PC-3 (cell line): ENCODE measurements around the gene SAMD14. TPM values are rescaled to one million over a fixed set of nuclear protein-coding genes. Genes with fewer than 3 reads are reported as not detected.

Experiments used
- ATAC-seq: fragments of 200-7000 bp; cut with Tn5 transposase; 2 replicates; pipeline ENCODE4 v1.9.1; 2020; ENCODE audit warnings: mild to moderate bottlenecking, moderate library complexity
- BruUV-seq: library from RNA; stranded (reverse); fragments of 400-500 nt; replicated peaks from 2 replicates; lab custom pipeline; 2021; lab: Mats Ljungman, UMichigan
- CTCF ChIA-PET: fragments of 300-600 bp; sonication (Branson Sonifier 250); formaldehyde crosslinking; loops from one replicate; lab custom pipeline; 2022; ENCODE audit warnings: antibody characterized with exemption; lab: Charles Lee
- POLR2A ChIA-PET: fragments of 300-600 bp; sonication (Branson Sonifier 250); formaldehyde crosslinking; loops from one replicate; lab custom pipeline; 2022; ENCODE audit warnings: antibody characterized with exemption; ENCODE audit not compliant: unreplicated experiment; lab: Charles Lee
- DNase-seq: peaks from one replicate; pipeline ENCODE4 v3.0.0-alpha.2; 2015
- H2AFZ ChIP-seq: fragments of 300-600 bp; sonication (generic); 2 replicates; pipeline ENCODE4 v1.6.0; 2016; ENCODE audit warnings: antibody characterized with exemption, low read length
- H3F3A ChIP-seq: fragments of 300-600 bp; sonication (generic); one replicate; pipeline ENCODE4 v1.6.0; 2017; ENCODE audit warnings: antibody characterized with exemption, low read length, control low read depth, mild to moderate bottlenecking; ENCODE audit not compliant: unreplicated experiment
- H3K27ac ChIP-seq: fragments of 300-600 bp; sonication (generic); 2 replicates; pipeline ENCODE4 v1.5.1; 2016; ENCODE audit warnings: mild to moderate bottlenecking, low read length
- H3K27me3 ChIP-seq: fragments of 300-600 bp; sonication (generic); 2 replicates; pipeline ENCODE4 v1.6.1; 2016; ENCODE audit warnings: low read length, mixed read lengths
- H3K36me3 ChIP-seq: fragments of 300-600 bp; sonication (generic); 2 replicates; pipeline ENCODE4 v1.6.1; 2016; ENCODE audit warnings: low read depth, mixed run types, low read length, mixed read lengths
- H3K4me1 ChIP-seq: fragments of 300-600 bp; sonication (generic); 2 replicates; pipeline ENCODE4 v1.5.1; 2016; ENCODE audit warnings: low read length; ENCODE audit not compliant: insufficient read depth
- H3K4me2 ChIP-seq: fragments of 300-600 bp; sonication (generic); 2 replicates; pipeline ENCODE4 v1.6.0; 2016; ENCODE audit warnings: low read length
- H3K4me3 ChIP-seq: fragments of 300-600 bp; sonication (generic); 2 replicates; pipeline ENCODE4 v1.5.1; 2016; ENCODE audit warnings: mild to moderate bottlenecking, low read length, mixed read lengths
- H3K79me2 ChIP-seq: fragments of 300-600 bp; sonication (generic); 2 replicates; pipeline ENCODE4 v1.6.1; 2017; ENCODE audit warnings: low read length, mixed read lengths
- H3K9ac ChIP-seq: fragments of 300-600 bp; sonication (generic); 2 replicates; pipeline ENCODE4 v1.6.0; 2016; ENCODE audit warnings: mild to moderate bottlenecking, low read length
- H3K9me2 ChIP-seq: fragments of 300-600 bp; sonication (generic); replicated peaks from 2 replicates; pipeline ENCODE4 v1.6.1; 2016; ENCODE audit warnings: mixed run types, low read length, mixed read lengths
- H3K9me3 ChIP-seq: fragments of 300-600 bp; sonication (generic); 2 replicates; pipeline ENCODE4 v1.6.1; 2016; ENCODE audit warnings: low read length, mixed read lengths
- H4K20me1 ChIP-seq: fragments of 300-600 bp; sonication (generic); 2 replicates; pipeline ENCODE4 v1.6.1; 2016; ENCODE audit warnings: low read length, mixed read lengths
- CTCF ChIP-seq: fragments of 300-600 bp; sonication (generic); conservative IDR thresholded peaks from 2 replicates; pipeline ENCODE4 v1.5.1; 2017; ENCODE audit warnings: antibody characterized with exemption, low read depth, mild to moderate bottlenecking, low read length
- EZH2 ChIP-seq: fragments of 300-600 bp; sonication (generic); IDR thresholded peaks from one replicate; pipeline ENCODE4 v1.6.1; 2017; ENCODE audit warnings: antibody characterized with exemption, mild to moderate bottlenecking, low read length; ENCODE audit not compliant: unreplicated experiment
- EZH2phosphoT487 ChIP-seq: fragments of 300-600 bp; sonication (generic); IDR thresholded peaks from 2 replicates; pipeline ENCODE4 v1.6.1; 2018; ENCODE audit warnings: mild to moderate bottlenecking, antibody characterized with exemption, low read length, borderline replicate concordance
- intact Hi-C: fragments of 100-400 bp; cut with micrococcal nuclease; formaldehyde crosslinking; loops from 2 replicates; pipeline ENCODE4 v1.9.0; 2023
- total RNA-seq: library from RNA; depleted of rRNA; stranded (reverse); fragments of >200 nt; gene quantifications from 2 replicates; pipeline ENCODE4 v1.2.3, GENCODE V29; 2014

The SAMD14 gene
- total RNA-seq, 1 experiment from 2014 or later, result 0.11 TPM

- no peak for ATAC-seq
- Histone ChIP-seq H3F3A (no peaks in the 10 kb centered on the region), H3K4me1 (peaks cover 10% of the 10 kb centered on the region; the same call in 1 of the 2 replicates), H2AFZ (no peak overlapping the region), H3K4me3 (no peak overlapping the region), H3K9ac (no peak overlapping the region), H4K20me1 (no peaks in the 10 kb centered on the region), H3K27me3 (no peaks in the 10 kb centered on the region), H3K27ac (no peak overlapping the region), H3K4me2 (no peak overlapping the region), H3K9me3 (no peaks in the 10 kb centered on the region), H3K9me2 (no peaks in the 10 kb centered on the region), H3K79me2 (no peaks in the 10 kb centered on the region), H3K36me3 (no peaks in the 10 kb centered on the region)
- TF ChIP-seq CTCF (no peak), EZH2phosphoT487 (no peak), EZH2 (no peak)
- no peak for DNase-seq
- POLR2A ChIA-PET, result no interaction called here
- CTCF ChIA-PET, result no interaction called here
- intact Hi-C loops, result no loop called here
- BruUV-seq, result no TSS peak
These were observed 20.2 kb downstream of the SAMD14 start for GRCh38 chr17:50109785-50110184.

GRCh38 chr17:50109207-50109606, 20.8 kb downstream of the SAMD14 start:
- Histone ChIP-seq H3K4me2 (no peak overlapping the region), H3F3A (no peaks in the 10 kb centered on the region), H3K4me1 (peaks cover 10% of the 10 kb centered on the region; the same call in 1 of the 2 replicates), H3K36me3 (no peaks in the 10 kb centered on the region), H3K9me3 (no peaks in the 10 kb centered on the region), H3K27ac (no peak overlapping the region), H3K27me3 (no peaks in the 10 kb centered on the region), H3K79me2 (no peaks in the 10 kb centered on the region), H4K20me1 (no peaks in the 10 kb centered on the region), H3K9me2 (no peaks in the 10 kb centered on the region), H3K9ac (no peak overlapping the region), H2AFZ (no peak overlapping the region), H3K4me3 (no peak overlapping the region)
- TF ChIP-seq EZH2, result no peak
- TF ChIP-seq CTCF, result no peak
- TF ChIP-seq EZH2phosphoT487, result no peak
- intact Hi-C loops, result no loop called here
- BruUV-seq, result no TSS peak
- DNase-seq, result no peak
- ATAC-seq, result no peak
- POLR2A ChIA-PET, result interaction anchor here (0.7 kb wide), 1 partner anchor 15 kb away, joined by 3 read pairs; no protein-coding TSS in a partner anchor
- CTCF ChIA-PET, result no interaction called here

GRCh38 chr17:50108556-50108955, 21.4 kb downstream of the SAMD14 start:
- peaks cover 10% of the 10 kb centered on the region; the same call in 1 of the 2 replicates for H3K4me1 ChIP-seq
- no peaks in the 10 kb centered on the region for H3K9me2 ChIP-seq
- ATAC-seq, result no peak
- H3K27me3 ChIP-seq, result no peaks in the 10 kb centered on the region
- intact Hi-C loops, result no loop called here
- no peak overlapping the region for H3K4me3 ChIP-seq
- H3K9ac ChIP-seq, result no peak overlapping the region
- H3K36me3 ChIP-seq, result no peaks in the 10 kb centered on the region
- H4K20me1 ChIP-seq, result no peaks in the 10 kb centered on the region
- no peaks in the 10 kb centered on the region for H3K9me3 ChIP-seq
- ChIA-PET POLR2A (interaction anchor here (0.7 kb wide), 1 partner anchor 15 kb away, joined by 3 read pairs; no protein-coding TSS in a partner anchor), CTCF (no interaction called here)
- BruUV-seq, result no TSS peak
- H2AFZ ChIP-seq, result no peak overlapping the region
- H3K79me2 ChIP-seq, result no peaks in the 10 kb centered on the region
- no peaks in the 10 kb centered on the region for H3F3A ChIP-seq
- no peak for DNase-seq
- TF ChIP-seq EZH2 (no peak), EZH2phosphoT487 (no peak), CTCF (no peak)
- H3K4me2 ChIP-seq, result no peak overlapping the region
- no peak overlapping the region for H3K27ac ChIP-seq
